ENCODE data around the gene CDRT15.

CDRT15 gene

GRCh38 chr17:14204546-14204945, 32.1 kb downstream of the CDRT15 start:
- TF ChIP-seq INSM2 (tag by site-specific recombination; IDR thresholded peaks at IDR 0.05) = no peak
- TF ChIP-seq ZNF169 (tag by site-specific recombination; IDR thresholded peaks at IDR 0.05) = no peak
- TF ChIP-seq ZNF214 (tag by site-specific recombination; IDR thresholded peaks at IDR 0.05; ENCODE audit: borderline replicate concordance) = no peak
- no peak for TF ChIP-seq ZNF133 (tag by site-specific recombination; IDR thresholded peaks at IDR 0.05)
- TF ChIP-seq, protein P1, sequence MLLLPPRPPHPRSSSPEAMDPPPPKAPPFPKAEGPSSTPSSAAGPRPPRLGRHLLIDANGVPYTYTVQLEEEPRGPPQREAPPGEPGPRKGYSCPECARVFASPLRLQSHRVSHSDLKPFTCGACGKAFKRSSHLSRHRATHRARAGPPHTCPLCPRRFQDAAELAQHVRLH (tag by site-specific recombination; IDR thresholded peaks at IDR 0.05) = no peak
- no peak for TF ChIP-seq ZBTB48 (tag by site-specific recombination; IDR thresholded peaks at IDR 0.05)
- no peak for TF ChIP-seq ZNF121 (tag by site-specific recombination; IDR thresholded peaks at IDR 0.05)
- no peak for TF ChIP-seq YY2 (tag by site-specific recombination; IDR thresholded peaks at IDR 0.05)
- TF ChIP-seq ZNF23 (tag by site-specific recombination; IDR thresholded peaks at IDR 0.05; ENCODE audit: borderline replicate concordance) = no peak
- no peak for TF ChIP-seq ZNF830 (tag by site-specific recombination; IDR thresholded peaks at IDR 0.05; ENCODE audit: low read depth)
- CTCF ChIA-PET = no interaction called here
- Histone ChIP-seq H3K36me3 (ENCODE audit: control insufficient read depth in 2 of 2, insufficient read depth in 1 of 2, low read length in 2 of 2) (peaks cover 0 to 7% of the 10 kb centered on the region in 2 experiments; a peak in 1 of 3 replicates), H3K9me3 (ENCODE audit: control insufficient read depth, insufficient read depth, low read depth, low read length) (no peaks in the 10 kb centered on the region), H3K4me3 (ENCODE audit: low read depth, low read length) (no peak overlapping the region), H3K27ac (ENCODE audit: extremely low read depth, low read depth, low read length) (no peak overlapping the region), H3K4me1 (ENCODE audit: control insufficient read depth, insufficient read depth, low read length) (peaks cover 10% of the 10 kb centered on the region)
- POLR2A ChIA-PET = no interaction called here

DNA sequence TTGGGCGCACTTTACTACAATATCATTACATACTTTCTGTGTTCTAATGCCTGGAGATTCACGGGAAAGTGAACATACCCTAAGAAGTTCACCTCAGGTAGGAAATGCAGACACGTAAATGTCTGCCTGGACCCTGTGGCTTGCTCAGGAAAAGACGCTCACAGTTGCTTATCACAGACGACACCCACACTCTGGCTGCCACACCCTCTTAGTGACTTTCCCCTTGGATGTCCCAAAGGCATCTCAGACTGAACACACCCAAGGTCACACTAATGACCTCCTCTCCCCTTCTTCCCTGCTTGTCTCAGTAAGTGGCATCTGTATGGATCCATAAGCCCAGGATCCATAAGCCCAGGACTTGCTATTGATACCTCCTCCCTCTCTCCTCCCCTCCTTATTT, 32.6 kb downstream of the CDRT15 start:
- peaks cover 10% of the 10 kb centered on the region for H3K4me1 ChIP-seq (ENCODE audit: control insufficient read depth, insufficient read depth, low read length)
- no peak overlapping the region for H3K4me3 ChIP-seq (ENCODE audit: low read depth, low read length)
- CTCF ChIA-PET = interaction anchor here (1.3 kb wide), 1 partner anchor 8 kb away, joined by 6 read pairs; no protein-coding TSS in a partner anchor
- H3K36me3 ChIP-seq (ENCODE audit: control insufficient read depth in 2 of 2, insufficient read depth in 1 of 2, low read length in 2 of 2) = peaks cover 0 to 7% of the 10 kb centered on the region in 2 experiments; a peak in 1 of 3 replicates
- no peak for TF ChIP-seq ZNF677 (tag by site-specific recombination; IDR thresholded peaks at IDR 0.05)
- TF ChIP-seq, protein P2, sequence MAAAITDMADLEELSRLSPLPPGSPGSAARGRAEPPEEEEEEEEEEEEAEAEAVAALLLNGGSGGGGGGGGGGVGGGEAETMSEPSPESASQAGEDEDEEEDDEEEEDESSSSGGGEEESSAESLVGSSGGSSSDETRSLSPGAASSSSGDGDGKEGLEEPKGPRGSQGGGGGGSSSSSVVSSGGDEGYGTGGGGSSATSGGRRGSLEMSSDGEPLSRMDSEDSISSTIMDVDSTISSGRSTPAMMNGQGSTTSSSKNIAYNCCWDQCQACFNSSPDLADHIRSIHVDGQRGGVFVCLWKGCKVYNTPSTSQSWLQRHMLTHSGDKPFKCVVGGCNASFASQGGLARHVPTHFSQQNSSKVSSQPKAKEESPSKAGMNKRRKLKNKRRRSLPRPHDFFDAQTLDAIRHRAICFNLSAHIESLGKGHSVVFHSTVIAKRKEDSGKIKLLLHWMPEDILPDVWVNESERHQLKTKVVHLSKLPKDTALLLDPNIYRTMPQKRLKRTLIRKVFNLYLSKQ (tag by site-specific recombination; IDR thresholded peaks at IDR 0.05; ENCODE audit: borderline replicate concordance) = no peak
- no peak for TF ChIP-seq ZNF544 (tag by site-specific recombination; IDR thresholded peaks at IDR 0.05)
- no peaks in the 10 kb centered on the region for H3K9me3 ChIP-seq (ENCODE audit: control insufficient read depth, insufficient read depth, low read depth, low read length)
- H3K27ac ChIP-seq (ENCODE audit: extremely low read depth, low read depth, low read length) = no peak overlapping the region
- POLR2A ChIA-PET = no interaction called here

DNA sequence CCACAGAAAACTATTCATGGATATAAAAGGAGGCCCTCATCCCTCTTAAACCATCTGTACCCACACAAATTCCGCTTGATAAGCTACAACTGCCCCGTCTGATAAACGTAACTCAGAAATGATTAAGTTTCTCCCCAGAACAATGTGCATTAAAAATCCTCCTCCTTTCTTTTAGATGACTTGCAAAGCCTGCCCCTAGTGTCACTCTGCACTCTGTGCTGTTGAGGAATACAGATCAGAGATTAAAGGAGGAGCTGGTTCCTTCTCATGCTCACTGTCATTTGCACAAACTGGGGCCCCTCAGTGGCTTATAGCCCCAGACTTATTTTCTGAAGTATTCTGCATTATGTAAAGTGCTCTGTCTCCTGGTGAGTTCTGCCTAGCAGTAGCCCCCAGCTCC, 33.3 kb downstream of the CDRT15 start:
- ChIA-PET POLR2A (no interaction called here), CTCF (interaction anchor here (0.5 to 1.3 kb wide), 4 partner anchors 8 to 39 kb away, joined by 3 to 6 read pairs (median 4); no protein-coding TSS in a partner anchor)
- no peak for TF ChIP-seq ZNF19 (tag by site-specific recombination; IDR thresholded peaks at IDR 0.05; ENCODE audit: low read depth)
- no peak for TF ChIP-seq IKZF3 (tag by site-specific recombination; IDR thresholded peaks at IDR 0.05)
- no peak for TF ChIP-seq SALL2 (tag by site-specific recombination; IDR thresholded peaks at IDR 0.05; ENCODE audit: borderline replicate concordance)
- TF ChIP-seq ZSCAN23 (tag by site-specific recombination; IDR thresholded peaks at IDR 0.05) = no peak
- no peak for TF ChIP-seq ZEB2 (tag by site-specific recombination; IDR thresholded peaks at IDR 0.05)
- TF ChIP-seq SP2 (tag by site-specific recombination; IDR thresholded peaks at IDR 0.05) = no peak
- no peak for TF ChIP-seq ZNF555 (tag by site-specific recombination; conservative IDR thresholded peaks at IDR 0.05)
- TF ChIP-seq ZNF777 (tag by site-specific recombination; IDR thresholded peaks at IDR 0.05; ENCODE audit: borderline replicate concordance) = no peak
- no peak for TF ChIP-seq ZNF214 (tag by site-specific recombination; IDR thresholded peaks at IDR 0.05; ENCODE audit: borderline replicate concordance)
- TF ChIP-seq ZFP41 (tag by site-specific recombination; IDR thresholded peaks at IDR 0.05; ENCODE audit: borderline replicate concordance) = no peak
- TF ChIP-seq TCF7L2 (IDR thresholded peaks at IDR 0.05; ENCODE audit: borderline replicate concordance, low read depth, low read length) = no peak
- TF ChIP-seq ZNF324 (tag by site-specific recombination; IDR thresholded peaks at IDR 0.05) = no peak
- TF ChIP-seq ZNF837 (tag by site-specific recombination; IDR thresholded peaks at IDR 0.05) = no peak
- TF ChIP-seq ZNF623 (tag by site-specific recombination; IDR thresholded peaks at IDR 0.05) = no peak
- TF ChIP-seq ZNF692 (tag by site-specific recombination; IDR thresholded peaks at IDR 0.05) = no peak
- no peak for TF ChIP-seq MYNN (tag by site-specific recombination; IDR thresholded peaks at IDR 0.05; ENCODE audit: borderline replicate concordance)
- Histone ChIP-seq H3K9me3 (ENCODE audit: control insufficient read depth, insufficient read depth, low read depth, low read length) (no peaks in the 10 kb centered on the region), H3K27ac (ENCODE audit: extremely low read depth, low read depth, low read length) (no peak overlapping the region), H3K4me1 (ENCODE audit: control insufficient read depth, insufficient read depth, low read length) (peaks cover 10% of the 10 kb centered on the region), H3K4me3 (ENCODE audit: low read depth, low read length) (no peak overlapping the region), H3K36me3 (ENCODE audit: control insufficient read depth in 2 of 2, insufficient read depth in 1 of 2, low read length in 2 of 2) (peaks cover 0 to 7% of the 10 kb centered on the region in 2 experiments; a peak in 1 of 3 replicates)
